ENCODE measurements around the gene FABP6. TPM values are rescaled to one million over a fixed set of nuclear protein-coding genes. Genes with fewer than 3 reads are reported as not detected.
A peak's percentile ranks its signal among the peaks of the same experiment; 100 is the strongest.
"Not testable (repeated sequence)": the region's sequence is repeated elsewhere in the genome, so short reads cannot be mapped to it uniquely, and the experiment has no call there.

FABP6 gene
- polyA plus RNA-seq, 3 donors = not detected

GRCh38 chr5:160242145-160242544, 12.8 kb downstream of the FABP6 start:
- no CpG with 5 or more reads among the region's 3 CpGs for WGBS (ENCODE audit: insufficient coverage)
- Histone ChIP-seq H3K4me3 (replicated peaks in 1 of 3; ENCODE audit: low read depth in 2 of 3, low read length in 3 of 3) (no peak overlapping the region), H4K20me1 (ENCODE audit: insufficient read depth, low read length) (no peaks in the 10 kb centered on the region), H3K79me2 (ENCODE audit: insufficient read depth, low read length) (no peaks in the 10 kb centered on the region), H3K36me3 (replicated peaks in 1 of 2; ENCODE audit: control insufficient read depth in 1 of 2, insufficient read depth in 2 of 2, low read length in 2 of 2) (no peaks in the 10 kb centered on the region), H3K4me2 (replicated peaks; ENCODE audit: extremely low read depth, low read length, poor library complexity, severe bottlenecking) (no peak overlapping the region), H3K27me3 (ENCODE audit: control insufficient read depth in 2 of 2, insufficient read depth in 2 of 2, low read length in 2 of 2) (no peaks in the 10 kb centered on the region), H3K9me3 (replicated peaks in 1 of 2; ENCODE audit: control insufficient read depth in 1 of 2, insufficient read depth in 1 of 2, low read length in 2 of 2) (no peaks in the 10 kb centered on the region), H3K9ac (ENCODE audit: insufficient read depth, low read length, poor library complexity, severe bottlenecking) (no peak overlapping the region), H3K27ac (ENCODE audit: low read depth in 1 of 2, low read length in 2 of 2) (no peak overlapping the region), H2AFZ (ENCODE audit: insufficient read depth, low read depth, low read length, poor library complexity, severe bottlenecking) (no peak overlapping the region), H3K4me1 (ENCODE audit: control insufficient read depth in 1 of 2, insufficient read depth in 2 of 2, low read length in 2 of 2) (no peaks in the 10 kb centered on the region)
- H3K36me3 Mint-ChIP-seq = no peaks in the 10 kb centered on the region
- H3K27ac Mint-ChIP-seq = no peak overlapping the region
- TF ChIP-seq CTCF (IDR thresholded peaks at IDR 0.05) = no peak
- H3K4me3 Mint-ChIP-seq = no peak overlapping the region
- no peaks in the 10 kb centered on the region for H3K9me3 Mint-ChIP-seq
- no peaks in the 10 kb centered on the region for H3K4me1 Mint-ChIP-seq
- peak in 1 of 3 donors; percentile 17 for DNase-seq
- H3K27me3 Mint-ChIP-seq (ENCODE audit: low read depth in 3 of 3) = peaks cover 2 to 6% (median 3%) of the 10 kb centered on the region in 3 donors
- intact Hi-C loops (cut with micrococcal nuclease) = loop anchor here in 1 of 2 donors (10.0 kb wide), 1 partner anchor 103 kb away; no protein-coding TSS in a partner anchor

- Histone ChIP-seq H3K9ac (ENCODE audit: insufficient read depth, low read length, poor library complexity, severe bottlenecking) (no peak overlapping the region), H3K4me3 (replicated peaks in 1 of 3; ENCODE audit: low read depth in 2 of 3, low read length in 3 of 3) (no peak overlapping the region), H3K9me3 (replicated peaks in 1 of 2; ENCODE audit: control insufficient read depth in 1 of 2, insufficient read depth in 1 of 2, low read length in 2 of 2) (no peaks in the 10 kb centered on the region), H2AFZ (ENCODE audit: insufficient read depth, low read depth, low read length, poor library complexity, severe bottlenecking) (no peak overlapping the region), H3K4me2 (replicated peaks; ENCODE audit: extremely low read depth, low read length, poor library complexity, severe bottlenecking) (no peak overlapping the region), H3K79me2 (ENCODE audit: insufficient read depth, low read length) (no peaks in the 10 kb centered on the region), H3K27me3 (ENCODE audit: control insufficient read depth in 2 of 2, insufficient read depth in 2 of 2, low read length in 2 of 2) (no peaks in the 10 kb centered on the region), H4K20me1 (ENCODE audit: insufficient read depth, low read length) (no peaks in the 10 kb centered on the region), H3K27ac (ENCODE audit: low read depth in 1 of 2, low read length in 2 of 2) (no peak overlapping the region), H3K36me3 (replicated peaks in 1 of 2; ENCODE audit: control insufficient read depth in 1 of 2, insufficient read depth in 2 of 2, low read length in 2 of 2) (no peaks in the 10 kb centered on the region), H3K4me1 (ENCODE audit: control insufficient read depth in 1 of 2, insufficient read depth in 2 of 2, low read length in 2 of 2) (no peaks in the 10 kb centered on the region)
- 90% methylated on average over 9 of the region's 9 CpGs for WGBS (ENCODE audit: insufficient coverage)
- H3K27me3 Mint-ChIP-seq (ENCODE audit: low read depth in 3 of 3) = peaks cover 0 to 6% (median 4%) of the 10 kb centered on the region in 3 donors
- no peak overlapping the region for H3K4me3 Mint-ChIP-seq
- no peaks in the 10 kb centered on the region for H3K9me3 Mint-ChIP-seq
- intact Hi-C loops (cut with micrococcal nuclease) = loop anchor here in 1 of 2 donors (10.0 kb wide), 1 partner anchor 99 kb away; no protein-coding TSS in a partner anchor
- TF ChIP-seq CTCF (IDR thresholded peaks at IDR 0.05) = no peak
- peak overlapping the region in 2 of 7 donors; percentile 14 to 20 for H3K27ac Mint-ChIP-seq
- no peaks in the 10 kb centered on the region for H3K36me3 Mint-ChIP-seq
- H3K4me1 Mint-ChIP-seq = no peaks in the 10 kb centered on the region
- no peak for DNase-seq
Measured at GRCh38 chr5:160245506-160246086, 16.3 kb downstream of the FABP6 start.

- not testable (repeated sequence) for H3K27ac ChIP-seq (ENCODE audit: low read depth in 1 of 2, low read length in 2 of 2); H3K27me3 Mint-ChIP-seq (ENCODE audit: low read depth in 3 of 3); H3K4me2 ChIP-seq (replicated peaks; ENCODE audit: extremely low read depth, low read length, poor library complexity, severe bottlenecking); DNase-seq; H3K9me3 Mint-ChIP-seq; H2AFZ ChIP-seq (ENCODE audit: insufficient read depth, low read depth, low read length, poor library complexity, severe bottlenecking); H3K9ac ChIP-seq (ENCODE audit: insufficient read depth, low read length, poor library complexity, severe bottlenecking); H3K4me3 ChIP-seq (replicated peaks in 1 of 3; ENCODE audit: low read depth in 2 of 3, low read length in 3 of 3); H3K36me3 Mint-ChIP-seq; H4K20me1 ChIP-seq (ENCODE audit: insufficient read depth, low read length); H3K9me3 ChIP-seq (replicated peaks in 1 of 2; ENCODE audit: control insufficient read depth in 1 of 2, insufficient read depth in 1 of 2, low read length in 2 of 2); H3K79me2 ChIP-seq (ENCODE audit: insufficient read depth, low read length); H3K36me3 ChIP-seq (replicated peaks in 1 of 2; ENCODE audit: control insufficient read depth in 1 of 2, insufficient read depth in 2 of 2, low read length in 2 of 2); H3K4me1 Mint-ChIP-seq; H3K4me3 Mint-ChIP-seq; H3K27me3 ChIP-seq (ENCODE audit: control insufficient read depth in 2 of 2, insufficient read depth in 2 of 2, low read length in 2 of 2); H3K4me1 ChIP-seq (ENCODE audit: control insufficient read depth in 1 of 2, insufficient read depth in 2 of 2, low read length in 2 of 2); H3K27ac Mint-ChIP-seq
- WGBS (ENCODE audit: insufficient coverage) = no CpG with 5 or more reads among the region's 1 CpG
- intact Hi-C loops (cut with micrococcal nuclease) = loop anchor here in 1 of 2 donors (10.0 kb wide), 1 partner anchor 95 kb away; no protein-coding TSS in a partner anchor
Measured at GRCh38 chr5:160249570-160249969, 20.3 kb downstream of the FABP6 start.
